Myocyte (in vitro differentiated cells): ENCODE results near the gene SRSF7. TPM values are rescaled to one million over a fixed set of nuclear protein-coding genes. Genes with fewer than 3 reads are reported as not detected.
"Not testable (repeated sequence)": the region's sequence is repeated elsewhere in the genome, so short reads cannot be mapped to it uniquely, and the experiment has no call there.

Source experiments
- DNase-seq: peaks from one replicate; pipeline ENCODE4 v3.0.0-alpha.2; 2012; ENCODE audit warnings: low read depth
- total RNA-seq: library from RNA; depleted of rRNA; stranded (reverse); fragments of >200 nt; gene quantifications from 2 replicates; pipeline ENCODE4 v1.2.3, GENCODE V29; 2014

SRSF7 gene
- total RNA-seq, 1 donor from 2014 or later: 68.9 TPM

DNA sequence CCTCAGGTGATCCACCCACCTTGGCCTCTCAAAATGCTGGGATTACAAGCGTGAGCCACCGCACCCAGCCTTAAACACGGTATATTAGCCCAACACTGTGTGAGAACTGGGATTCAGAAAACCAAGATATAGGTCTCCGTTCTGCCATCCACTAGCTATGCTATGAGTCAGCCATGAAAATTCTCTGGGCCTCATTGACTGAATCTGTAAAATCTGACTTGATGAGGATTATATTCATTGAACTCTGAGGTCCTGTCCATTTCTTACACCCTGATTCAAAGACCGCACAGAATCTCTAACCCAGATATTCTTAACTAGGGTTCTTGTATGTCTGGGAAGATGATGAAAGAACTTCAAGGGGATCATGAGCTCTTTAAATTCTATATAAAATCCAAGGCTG lies 47.8 kb downstream of the SRSF7 start:
- not testable (repeated sequence) for DNase-seq

- DNase-seq: peak; percentile 70
Measured at GRCh38 chr2:38702413-38702812, 48.7 kb downstream of the SRSF7 start.

DNA sequence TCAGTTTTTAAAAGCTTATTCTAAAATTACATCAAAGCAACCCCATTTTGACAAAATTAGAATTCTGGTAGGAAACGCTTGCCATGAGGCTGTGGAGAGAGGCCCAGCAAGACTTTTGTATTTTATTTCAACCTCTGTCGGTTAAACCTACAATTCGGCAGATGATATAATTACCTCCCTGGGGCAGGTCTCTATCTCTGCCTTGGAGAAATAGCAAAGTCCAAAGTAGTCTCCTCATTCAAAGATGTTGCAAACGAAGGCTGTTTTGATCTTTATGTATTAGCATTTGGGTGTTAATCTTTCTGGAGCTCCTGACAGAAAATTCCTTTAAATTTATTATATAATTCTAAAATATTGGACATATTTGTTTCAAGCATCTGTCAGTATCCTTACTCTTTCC lies 49.6 kb downstream of the SRSF7 start:
- no peak for DNase-seq

DNA sequence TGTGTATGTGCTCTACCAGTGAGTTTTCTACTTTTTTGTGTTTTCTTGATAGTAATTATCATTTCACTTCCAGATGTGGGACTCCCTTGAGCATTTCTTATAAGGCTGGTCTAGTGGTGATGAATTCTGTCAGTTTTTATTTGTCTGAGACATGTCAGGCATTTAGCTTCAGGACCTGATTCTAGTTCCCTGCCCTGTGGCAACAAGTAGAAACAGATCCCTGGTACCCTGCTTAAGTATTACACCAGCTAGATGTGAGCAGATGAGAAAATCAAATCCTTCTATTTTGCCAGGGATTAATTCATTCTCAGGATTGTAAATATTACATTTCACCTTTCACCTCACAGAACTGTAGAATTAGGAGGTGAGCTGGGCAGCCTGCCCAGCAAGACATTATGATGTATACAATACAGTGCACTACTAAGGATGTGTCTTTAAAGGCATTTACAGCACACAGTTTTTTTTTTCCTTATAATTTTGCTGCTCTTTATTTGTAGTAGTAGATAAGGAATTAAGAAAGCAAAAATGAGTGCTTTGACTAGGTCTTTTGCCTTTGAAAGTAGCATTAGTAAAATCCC lies 50.2 kb downstream of the SRSF7 start:
- no peak for DNase-seq

GRCh38 chr2:38700113-38700785 lies 50.9 kb downstream of the SRSF7 start:
- no peak for DNase-seq

GRCh38 chr2:38698467-38699003 lies 52.6 kb downstream of the SRSF7 start:
- no peak for DNase-seq

GRCh38 chr2:38697116-38697840 lies 53.9 kb downstream of the SRSF7 start:
- no peak for DNase-seq

Other genes with a start within 250 kb of the SRSF7 start
- gene HNRNPLL, start 148.4 kb downstream of the SRSF7 start, total RNA-seq: 36.2 and 44.1 TPM in 2 replicates
- gene GALM, start 85.2 kb downstream of the SRSF7 start, total RNA-seq: 12.4 and 23.1 TPM in 2 replicates
- gene GEMIN6, start 26.8 kb upstream of the SRSF7 start, total RNA-seq: 7.9 and 8.2 TPM in 2 replicates
- 11.0 and 11.8 TPM in 2 replicates for gene DHX57, start 124.6 kb upstream of the SRSF7 start, total RNA-seq
- 20.6 and 21.7 TPM in 2 replicates for gene MORN2, start 124.6 kb upstream of the SRSF7 start, total RNA-seq
- gene ARHGEF33, start 138.5 kb upstream of the SRSF7 start, total RNA-seq: 0.26 and 0.27 TPM in 2 replicates